Measurements from ENCODE around the gene CDC42EP1. TPM values are rescaled to one million over a fixed set of nuclear protein-coding genes. Genes with fewer than 3 reads are reported as not detected.
"Not testable (repeated sequence)": the region's sequence is repeated elsewhere in the genome, so short reads cannot be mapped to it uniquely, and the experiment has no call there.

Gene CDC42EP1
- total RNA-seq, 1 donor from 2014 or later = 2.1 TPM

- peak; percentile 50 for DNase-seq
- Mint-ChIP-seq H3K27me3 (ENCODE audit: unreplicated experiment) (peaks cover 5% of the 10 kb centered on the region), H3K4me3 (ENCODE audit: unreplicated experiment) (no peak overlapping the region), H3K27ac (ENCODE audit: unreplicated experiment) (no peak overlapping the region), H3K4me1 (ENCODE audit: low read depth, unreplicated experiment) (peaks cover 9% of the 10 kb centered on the region), H3K36me3 (ENCODE audit: unreplicated experiment) (no peaks in the 10 kb centered on the region), H3K9me3 (ENCODE audit: unreplicated experiment) (peaks cover 4% of the 10 kb centered on the region)
- TF ChIP-seq CTCF (IDR thresholded peaks at IDR 0.05; ENCODE audit: partially characterized antibody, unreplicated experiment) = no peak
Measured at GRCh38 chr22:37545703-37546436, 14.4 kb upstream of the CDC42EP1 start.

- Mint-ChIP-seq H3K27ac (ENCODE audit: unreplicated experiment) (no peak overlapping the region), H3K36me3 (ENCODE audit: unreplicated experiment) (no peaks in the 10 kb centered on the region), H3K4me3 (ENCODE audit: unreplicated experiment) (no peak overlapping the region), H3K9me3 (ENCODE audit: unreplicated experiment) (peaks cover 9% of the 10 kb centered on the region), H3K4me1 (ENCODE audit: low read depth, unreplicated experiment) (peaks cover 12% of the 10 kb centered on the region), H3K27me3 (ENCODE audit: unreplicated experiment) (peaks cover 5% of the 10 kb centered on the region)
- no peak for DNase-seq
- no peak for TF ChIP-seq CTCF (IDR thresholded peaks at IDR 0.05; ENCODE audit: partially characterized antibody, unreplicated experiment)
Measured at GRCh38 chr22:37546437-37547250, 13.6 kb upstream of the CDC42EP1 start.

GRCh38 chr22:37547251-37547741 lies 13.0 kb upstream of the CDC42EP1 start:
- no peak for DNase-seq
- Mint-ChIP-seq H3K4me3 (ENCODE audit: unreplicated experiment) (no peak overlapping the region), H3K27ac (ENCODE audit: unreplicated experiment) (no peak overlapping the region), H3K9me3 (ENCODE audit: unreplicated experiment) (peaks cover 9% of the 10 kb centered on the region), H3K27me3 (ENCODE audit: unreplicated experiment) (peaks cover 5% of the 10 kb centered on the region), H3K4me1 (ENCODE audit: low read depth, unreplicated experiment) (peaks cover 9% of the 10 kb centered on the region), H3K36me3 (ENCODE audit: unreplicated experiment) (no peaks in the 10 kb centered on the region)
- no peak for TF ChIP-seq CTCF (IDR thresholded peaks at IDR 0.05; ENCODE audit: partially characterized antibody, unreplicated experiment)

- H3K27me3 Mint-ChIP-seq (ENCODE audit: unreplicated experiment) = peaks cover 13% of the 10 kb centered on the region
- H3K27ac Mint-ChIP-seq (ENCODE audit: unreplicated experiment) = no peak overlapping the region
- no peak for TF ChIP-seq CTCF (IDR thresholded peaks at IDR 0.05; ENCODE audit: partially characterized antibody, unreplicated experiment)
- peaks cover 7% of the 10 kb centered on the region for H3K9me3 Mint-ChIP-seq (ENCODE audit: unreplicated experiment)
- no peak overlapping the region for H3K4me3 Mint-ChIP-seq (ENCODE audit: unreplicated experiment)
- peaks cover 12% of the 10 kb centered on the region for H3K4me1 Mint-ChIP-seq (ENCODE audit: low read depth, unreplicated experiment)
- no peaks in the 10 kb centered on the region for H3K36me3 Mint-ChIP-seq (ENCODE audit: unreplicated experiment)
- no peak for DNase-seq
Measured at GRCh38 chr22:37549704-37550059, 10.6 kb upstream of the CDC42EP1 start.

- not testable (repeated sequence) for H3K27ac Mint-ChIP-seq (ENCODE audit: unreplicated experiment); H3K4me3 Mint-ChIP-seq (ENCODE audit: unreplicated experiment); H3K9me3 Mint-ChIP-seq (ENCODE audit: unreplicated experiment); DNase-seq; H3K36me3 Mint-ChIP-seq (ENCODE audit: unreplicated experiment)
- H3K4me1 Mint-ChIP-seq (ENCODE audit: low read depth, unreplicated experiment) = peaks cover 12% of the 10 kb centered on the region
- peaks cover 14% of the 10 kb centered on the region for H3K27me3 Mint-ChIP-seq (ENCODE audit: unreplicated experiment)
Measured at GRCh38 chr22:37550921-37551320, 9.4 kb upstream of the CDC42EP1 start.
